ENCODE measurements around the gene MAP1LC3B. TPM values are rescaled to one million over a fixed set of nuclear protein-coding genes. Genes with fewer than 3 reads are reported as not detected.
A peak's percentile ranks its signal among the peaks of the same experiment; 100 is the strongest.

MAP1LC3B gene
- total RNA-seq, 1 donor from 2014 or later: 297 TPM

DNA sequence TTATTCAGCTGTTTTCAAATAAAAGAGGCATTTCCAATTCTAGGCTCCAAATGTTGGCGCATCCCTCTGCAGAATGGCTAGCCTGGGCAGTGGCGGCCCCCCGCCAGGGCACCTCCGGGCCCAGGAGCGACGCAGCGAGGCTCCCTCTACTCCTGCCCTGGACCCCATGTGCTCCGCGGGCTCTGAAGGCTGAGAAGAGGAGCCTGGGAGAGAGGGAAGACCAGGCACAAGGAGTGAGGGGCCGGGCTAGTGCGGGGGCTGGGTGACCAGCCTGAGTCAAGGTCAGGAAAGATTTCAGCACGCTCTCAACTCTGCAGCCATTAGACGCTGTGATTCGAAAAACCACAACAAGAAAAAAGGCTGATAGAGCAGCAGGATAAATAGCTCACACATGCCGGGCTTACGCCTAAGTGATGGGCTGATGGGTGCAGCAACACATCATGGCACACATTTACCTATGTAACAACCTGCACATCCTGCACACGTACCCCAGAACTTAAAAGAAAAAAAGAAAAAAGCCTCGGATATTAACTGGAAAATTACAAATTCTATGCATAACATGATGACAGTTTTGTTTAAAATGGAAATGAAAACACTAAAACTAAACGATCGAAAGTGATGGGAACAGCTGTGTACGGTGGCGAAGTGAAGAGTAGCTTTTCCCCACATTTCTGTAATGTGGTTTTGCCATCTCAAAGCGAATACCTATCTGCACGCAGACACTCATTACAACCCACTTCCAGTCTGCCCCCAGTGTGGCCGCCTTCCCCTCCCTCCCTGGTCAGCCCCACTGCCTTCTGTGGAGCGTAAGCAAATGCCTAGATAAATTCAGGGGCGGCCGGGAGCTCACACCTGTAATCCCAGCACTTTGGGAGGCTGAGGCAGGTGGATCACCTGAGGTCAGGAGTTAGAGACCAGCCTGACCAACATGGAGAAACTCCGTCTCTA, 44.4 kb downstream of the MAP1LC3B start:
- TF ChIP-seq, protein P1, sequence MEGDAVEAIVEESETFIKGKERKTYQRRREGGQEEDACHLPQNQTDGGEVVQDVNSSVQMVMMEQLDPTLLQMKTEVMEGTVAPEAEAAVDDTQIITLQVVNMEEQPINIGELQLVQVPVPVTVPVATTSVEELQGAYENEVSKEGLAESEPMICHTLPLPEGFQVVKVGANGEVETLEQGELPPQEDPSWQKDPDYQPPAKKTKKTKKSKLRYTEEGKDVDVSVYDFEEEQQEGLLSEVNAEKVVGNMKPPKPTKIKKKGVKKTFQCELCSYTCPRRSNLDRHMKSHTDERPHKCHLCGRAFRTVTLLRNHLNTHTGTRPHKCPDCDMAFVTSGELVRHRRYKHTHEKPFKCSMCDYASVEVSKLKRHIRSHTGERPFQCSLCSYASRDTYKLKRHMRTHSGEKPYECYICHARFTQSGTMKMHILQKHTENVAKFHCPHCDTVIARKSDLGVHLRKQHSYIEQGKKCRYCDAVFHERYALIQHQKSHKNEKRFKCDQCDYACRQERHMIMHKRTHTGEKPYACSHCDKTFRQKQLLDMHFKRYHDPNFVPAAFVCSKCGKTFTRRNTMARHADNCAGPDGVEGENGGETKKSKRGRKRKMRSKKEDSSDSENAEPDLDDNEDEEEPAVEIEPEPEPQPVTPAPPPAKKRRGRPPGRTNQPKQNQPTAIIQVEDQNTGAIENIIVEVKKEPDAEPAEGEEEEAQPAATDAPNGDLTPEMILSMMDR (IDR thresholded peaks at IDR 0.05; ENCODE audit: partially characterized antibody, unreplicated experiment): no peak
- Mint-ChIP-seq H3K27ac (ENCODE audit: unreplicated experiment) (peak overlapping the region; percentile 34), H3K36me3 (ENCODE audit: unreplicated experiment) (peaks cover 5% of the 10 kb centered on the region), H3K9me3 (ENCODE audit: unreplicated experiment) (peaks cover 2% of the 10 kb centered on the region), H3K4me3 (ENCODE audit: unreplicated experiment) (no peak overlapping the region), H3K27me3 (ENCODE audit: unreplicated experiment) (peaks cover 1% of the 10 kb centered on the region), H3K4me1 (ENCODE audit: low read depth, unreplicated experiment) (peaks cover 22% of the 10 kb centered on the region)
- peak; percentile 61 for DNase-seq

DNA sequence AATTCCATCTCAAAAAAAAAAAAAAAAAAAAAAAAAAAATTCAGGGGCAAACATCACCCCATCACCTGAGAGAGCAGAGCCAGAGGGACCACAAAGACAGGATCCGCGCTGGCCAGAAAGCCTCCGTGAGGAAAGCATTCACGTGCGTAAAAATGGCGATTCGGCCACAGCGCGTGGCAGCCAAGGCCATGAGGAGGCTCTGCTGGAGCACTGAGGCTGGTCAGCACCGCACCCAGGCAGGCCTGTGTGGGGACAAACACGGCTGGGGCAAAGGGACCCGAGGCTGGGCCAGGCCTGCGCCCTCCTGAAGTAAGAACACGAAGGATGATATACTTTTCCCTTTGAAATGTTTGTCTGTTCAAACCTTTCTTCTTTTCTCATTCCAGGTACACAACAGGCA, 45.2 kb downstream of the MAP1LC3B start:
- peaks cover 1% of the 10 kb centered on the region for H3K27me3 Mint-ChIP-seq (ENCODE audit: unreplicated experiment)
- H3K9me3 Mint-ChIP-seq (ENCODE audit: unreplicated experiment): peaks cover 2% of the 10 kb centered on the region

DNA sequence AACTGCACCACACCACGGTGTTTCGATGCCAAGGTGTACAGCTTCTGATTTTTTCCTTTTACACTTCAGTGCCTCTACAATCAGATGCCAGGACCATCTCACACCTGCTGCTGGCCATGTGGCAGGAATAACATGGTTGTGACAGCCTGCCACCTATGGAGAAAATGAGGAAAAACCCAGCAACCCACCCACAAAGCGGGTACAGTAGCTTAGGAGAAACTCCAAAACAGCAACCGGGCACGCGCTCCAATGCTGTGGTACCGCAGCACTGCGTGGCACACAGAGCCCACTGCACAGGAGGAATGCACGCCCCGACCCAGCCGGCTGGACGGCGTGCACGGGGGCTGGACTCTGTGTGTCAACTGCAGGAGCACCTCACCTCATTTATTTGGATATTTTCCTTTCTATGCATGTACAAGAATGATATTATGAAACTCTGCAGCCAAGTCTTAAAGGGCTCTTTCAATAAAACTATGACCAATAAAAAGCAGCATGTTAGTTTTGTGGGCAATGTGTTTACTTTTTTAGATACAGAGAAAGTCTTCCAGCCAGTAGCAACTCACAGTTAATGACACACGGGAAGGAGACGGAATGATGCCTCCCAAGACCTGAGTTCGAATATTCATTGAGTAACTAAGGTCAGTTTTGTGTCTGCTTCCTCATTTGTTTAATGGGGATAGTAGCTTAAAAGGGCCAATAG, 45.9 kb downstream of the MAP1LC3B start:
- Mint-ChIP-seq H3K4me1 (ENCODE audit: low read depth, unreplicated experiment) (peaks cover 12% of the 10 kb centered on the region), H3K27me3 (ENCODE audit: unreplicated experiment) (peaks cover 1% of the 10 kb centered on the region), H3K4me3 (ENCODE audit: unreplicated experiment) (no peak overlapping the region), H3K36me3 (ENCODE audit: unreplicated experiment) (peaks cover 3% of the 10 kb centered on the region), H3K9me3 (ENCODE audit: unreplicated experiment) (peaks cover 2% of the 10 kb centered on the region), H3K27ac (ENCODE audit: unreplicated experiment) (no peak overlapping the region)
- TF ChIP-seq, protein P1 (IDR thresholded peaks at IDR 0.05; ENCODE audit: partially characterized antibody, unreplicated experiment): no peak
- no peak for DNase-seq

More for the DNA sequence above, 45.2 kb downstream of the MAP1LC3B start:
- H3K4me3 Mint-ChIP-seq (ENCODE audit: unreplicated experiment): no peak overlapping the region
- peaks cover 15% of the 10 kb centered on the region for H3K4me1 Mint-ChIP-seq (ENCODE audit: low read depth, unreplicated experiment)
- TF ChIP-seq, protein P1 (IDR thresholded peaks at IDR 0.05; ENCODE audit: partially characterized antibody, unreplicated experiment): no peak
- H3K27ac Mint-ChIP-seq (ENCODE audit: unreplicated experiment): no peak overlapping the region
- H3K36me3 Mint-ChIP-seq (ENCODE audit: unreplicated experiment): peaks cover 5% of the 10 kb centered on the region
- no peak for DNase-seq

DNA sequence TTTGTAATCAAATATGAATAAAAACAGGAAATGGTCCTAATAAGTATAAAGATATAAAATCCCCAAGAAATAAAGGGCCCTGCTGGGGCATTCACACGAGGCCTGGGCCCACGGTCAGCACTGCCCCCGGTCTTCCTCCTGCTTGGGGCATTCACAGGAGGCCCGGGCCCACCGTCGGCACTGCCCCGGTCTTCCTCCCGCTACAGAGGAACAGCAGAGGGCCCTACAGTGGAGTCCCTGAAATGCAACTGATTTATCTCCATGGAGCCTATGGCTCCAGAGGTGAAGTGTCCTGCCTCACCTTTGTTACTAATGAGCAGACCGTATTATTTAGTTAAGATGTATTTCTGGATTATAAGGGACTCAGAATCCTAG, 46.5 kb downstream of the MAP1LC3B start:
- no peak for DNase-seq
- Mint-ChIP-seq H3K36me3 (ENCODE audit: unreplicated experiment) (no peaks in the 10 kb centered on the region), H3K4me1 (ENCODE audit: low read depth, unreplicated experiment) (peaks cover 10% of the 10 kb centered on the region), H3K27me3 (ENCODE audit: unreplicated experiment) (no peaks in the 10 kb centered on the region), H3K9me3 (ENCODE audit: unreplicated experiment) (no peaks in the 10 kb centered on the region), H3K4me3 (ENCODE audit: unreplicated experiment) (no peak overlapping the region), H3K27ac (ENCODE audit: unreplicated experiment) (no peak overlapping the region)
- TF ChIP-seq, protein P1 (IDR thresholded peaks at IDR 0.05; ENCODE audit: partially characterized antibody, unreplicated experiment): no peak
